ENCODE data around the gene SLIT1. TPM values are rescaled to one million over a fixed set of nuclear protein-coding genes. Genes with fewer than 3 reads are reported as not detected.

SLIT1 gene
- total and polyA plus RNA-seq, 2 of the 8 experiments (the other 6 are each of a cell fraction or from before 2014, with no cell fraction given) = 0.70 to 0.88 TPM

GRCh38 chr10:97028126-97028831 is 157.5 kb downstream of the SLIT1 start:
- Histone ChIP-seq H4K20me1 (replicated peaks in 1 of 2; ENCODE audit: control insufficient read depth in 1 of 2, insufficient read depth in 2 of 2, low read length in 2 of 2) (no peaks in the 10 kb centered on the region), H2BK15ac (ENCODE audit: low read length) (no peak overlapping the region), H2BK5ac (ENCODE audit: low read depth, low read length) (no peak overlapping the region), H3K18ac (ENCODE audit: extremely low read depth, low read length) (no peak overlapping the region), H3K27ac (ENCODE audit: low read depth, low read length) (no peak overlapping the region), H3K9ac (replicated peaks in 1 of 4; ENCODE audit: extremely low read depth in 1 of 4, low read depth in 3 of 4, low read length in 3 of 4) (no peak overlapping the region), H3K4me3 (ENCODE audit: extremely low read depth in 1 of 4, insufficient read depth in 2 of 4, low read depth in 3 of 4, low read length in 4 of 4) (no peak overlapping the region), H2BK120ac (replicated peaks; ENCODE audit: low read depth, low read length) (no peak overlapping the region), H4K8ac (ENCODE audit: extremely low read depth, insufficient read depth, low read length) (no peak overlapping the region), H3K9me3 (ENCODE audit: insufficient read depth in 2 of 2, low read depth in 1 of 2, low read length in 1 of 2) (no peaks in the 10 kb centered on the region), H3K23me2 (ENCODE audit: low read depth, low read length) (no peaks in the 10 kb centered on the region), H3K23ac (ENCODE audit: insufficient read length) (no peak overlapping the region), H3K14ac (ENCODE audit: insufficient read length) (no peak overlapping the region), H3K79me2 (ENCODE audit: control insufficient read depth in 1 of 2, insufficient read depth in 2 of 2, low read length in 2 of 2) (no peaks in the 10 kb centered on the region), H3K27me3 (replicated peaks in 1 of 4; ENCODE audit: control insufficient read depth in 3 of 4, extremely low read depth in 1 of 4, insufficient read depth in 3 of 4, low read length in 3 of 4) (no peaks in the 10 kb centered on the region), H3K4me1 (replicated peaks in 1 of 4; ENCODE audit: control insufficient read depth in 3 of 4, insufficient read depth in 4 of 4, low read length in 3 of 4) (peaks cover 4 to 13% (median 7%) of the 10 kb centered on the region in 4 experiments; a peak in 6 of 7 replicates), H2AK5ac (ENCODE audit: low read depth, low read length) (no peak overlapping the region), H3K36me3 (ENCODE audit: control insufficient read depth in 2 of 4, insufficient read depth in 4 of 4, low read length in 3 of 4) (no peaks in the 10 kb centered on the region), H3K56ac (replicated peaks; ENCODE audit: insufficient read length, low read depth, low read length) (no peak overlapping the region), H4K91ac (replicated peaks; ENCODE audit: insufficient read length, low read length) (no peak overlapping the region), H2AFZ (ENCODE audit: low read length) (no peak overlapping the region), H3K79me1 (ENCODE audit: low read depth, low read length) (no peaks in the 10 kb centered on the region), H2BK20ac (ENCODE audit: low read length) (no peak overlapping the region), H3K4ac (replicated peaks; ENCODE audit: insufficient read length, low read depth, low read length) (no peak overlapping the region), H4K5ac (ENCODE audit: insufficient read length, low read depth, low read length) (no peak overlapping the region), H3K4me2 (ENCODE audit: insufficient read depth in 1 of 2, low read depth in 2 of 2, low read length in 2 of 2) (no peak overlapping the region), H2BK12ac (ENCODE audit: low read depth, low read length) (no peak overlapping the region)
- no peak for TF ChIP-seq JUND (IDR thresholded peaks at IDR 0.05; ENCODE audit: low read length)
- TF ChIP-seq CTCF (IDR thresholded peaks at IDR 0.05; ENCODE audit: control extremely low read depth in 1 of 3, insufficient read depth in 1 of 3, low read depth in 1 of 3, low read length in 3 of 3) = no peak
- TF ChIP-seq GTF2F1 (IDR thresholded peaks at IDR 0.05; ENCODE audit: borderline replicate concordance, low read depth, low read length) = no peak
- no peak for TF ChIP-seq KDM4A (IDR thresholded peaks at IDR 0.05; ENCODE audit: low read depth, low read length, severe bottlenecking)
- no peak for TF ChIP-seq CEBPB (IDR thresholded peaks at IDR 0.05; ENCODE audit: low read depth, low read length)
- FAIRE-seq (no peak), DNase-seq (ENCODE audit: low read depth in 1 of 2, low spot score in 2 of 2) (no peak)
- WGBS, 2 experiments (ENCODE audit: extremely low coverage in 1 of 2, insufficient coverage in 1 of 2, insufficient read length in 1 of 2, insufficient replicate concordance in 2 of 2, low coverage in 1 of 2, low lambda C conversion rate in 2 of 2, missing lambda C conversion rate in 1 of 2) = 93% methylated on average over 2 of the region's 2 CpGs; no CpG with 5 or more reads in 1 of the 2 experiments
- POLR2A ChIA-PET (ENCODE audit: partially characterized antibody) = no interaction called here
- CTCF ChIA-PET (ENCODE audit: partially characterized antibody) = interaction anchor here (1.0 to 9.9 kb wide), 7 partner anchors 8 to 359 kb away, joined by 3 to 129 read pairs (median 4); no protein-coding TSS in a partner anchor

Measured in H1 (cell line).